WERI-Rb-1 (cell line): Measurements from ENCODE around the gene TEKT2.

ENCODE experiments used
- DNase-seq: peaks from one replicate; pipeline ENCODE4 v3.0.0-alpha.2; 2020
- H3K27ac ChIP-seq: fragments of 250-450 bp; sonication (Bioruptor Pico); 2 replicates; pipeline ENCODE4 v1.5.1; 2020; ENCODE audit warnings: mild to moderate bottlenecking, moderate library complexity
- H3K27me3 ChIP-seq: fragments of 250-450 bp; sonication (Bioruptor Pico); 2 replicates; pipeline ENCODE4 v1.5.1; 2021; ENCODE audit warnings: mild to moderate bottlenecking, low read depth, moderate library complexity; ENCODE audit not compliant: insufficient read depth, severe bottlenecking
- H3K36me3 ChIP-seq: fragments of 250-450 bp; sonication (Bioruptor Pico); 2 replicates; pipeline ENCODE4 v1.5.1; 2020; ENCODE audit warnings: mild to moderate bottlenecking, moderate library complexity
- H3K4me3 ChIP-seq: 2 replicates; pipeline ENCODE4 v1.5.1; 2011; ENCODE audit warnings: low read depth, mild to moderate bottlenecking, control low read depth, low read length
- H3K9me3 ChIP-seq: fragments of 250-450 bp; sonication (Bioruptor Pico); 2 replicates; pipeline ENCODE4 v1.5.1; 2021; ENCODE audit warnings: mild to moderate bottlenecking, moderate library complexity; ENCODE audit not compliant: severe bottlenecking
- TF ChIP-seq, protein P1 (sequence below): IDR thresholded peaks from 2 replicates; pipeline ENCODE4 v1.5.1; 2011; ENCODE audit warnings: low read depth, mild to moderate bottlenecking, control low read depth, inconsistent platforms, low read length

TEKT2 gene

GRCh38 chr1:36053978-36054377 lies 29.9 kb upstream of the TEKT2 start:
- H3K36me3 ChIP-seq: peaks cover 3% of the 10 kb centered on the region
- TF ChIP-seq, protein P1, sequence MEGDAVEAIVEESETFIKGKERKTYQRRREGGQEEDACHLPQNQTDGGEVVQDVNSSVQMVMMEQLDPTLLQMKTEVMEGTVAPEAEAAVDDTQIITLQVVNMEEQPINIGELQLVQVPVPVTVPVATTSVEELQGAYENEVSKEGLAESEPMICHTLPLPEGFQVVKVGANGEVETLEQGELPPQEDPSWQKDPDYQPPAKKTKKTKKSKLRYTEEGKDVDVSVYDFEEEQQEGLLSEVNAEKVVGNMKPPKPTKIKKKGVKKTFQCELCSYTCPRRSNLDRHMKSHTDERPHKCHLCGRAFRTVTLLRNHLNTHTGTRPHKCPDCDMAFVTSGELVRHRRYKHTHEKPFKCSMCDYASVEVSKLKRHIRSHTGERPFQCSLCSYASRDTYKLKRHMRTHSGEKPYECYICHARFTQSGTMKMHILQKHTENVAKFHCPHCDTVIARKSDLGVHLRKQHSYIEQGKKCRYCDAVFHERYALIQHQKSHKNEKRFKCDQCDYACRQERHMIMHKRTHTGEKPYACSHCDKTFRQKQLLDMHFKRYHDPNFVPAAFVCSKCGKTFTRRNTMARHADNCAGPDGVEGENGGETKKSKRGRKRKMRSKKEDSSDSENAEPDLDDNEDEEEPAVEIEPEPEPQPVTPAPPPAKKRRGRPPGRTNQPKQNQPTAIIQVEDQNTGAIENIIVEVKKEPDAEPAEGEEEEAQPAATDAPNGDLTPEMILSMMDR: no peak

DNA sequence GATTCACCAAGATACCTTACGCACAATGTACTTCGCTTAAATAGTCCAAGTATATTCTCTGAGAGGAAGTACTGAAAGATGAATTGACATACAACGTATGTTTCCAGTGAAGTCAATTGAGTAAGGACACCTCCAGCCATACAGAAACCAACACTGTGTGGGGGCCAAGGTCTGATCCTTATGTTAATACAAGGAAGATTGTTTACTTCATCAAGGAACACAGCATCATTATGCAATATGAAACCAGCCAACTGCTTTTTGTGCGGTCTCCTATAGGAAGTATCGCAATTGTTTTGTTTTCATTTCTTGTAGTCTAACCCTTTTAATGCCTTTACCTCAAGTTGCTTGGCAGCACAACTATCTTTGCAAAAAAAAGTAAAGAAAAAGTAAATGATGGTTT lies 28.2 kb upstream of the TEKT2 start:
- H3K27ac ChIP-seq: no peak overlapping the region
- H3K4me3 ChIP-seq: no peak overlapping the region
- TF ChIP-seq, protein P1: no peak
- H3K36me3 ChIP-seq: peaks cover 3% of the 10 kb centered on the region; the same call in 1 of the 2 replicates
- no peaks in the 10 kb centered on the region for H3K27me3 ChIP-seq
- H3K9me3 ChIP-seq: no peaks in the 10 kb centered on the region
- no peak for DNase-seq

More at GRCh38 chr1:36053978-36054377, 29.9 kb upstream of the TEKT2 start:
- no peak overlapping the region for H3K4me3 ChIP-seq
- DNase-seq: no peak
- H3K27me3 ChIP-seq: no peaks in the 10 kb centered on the region
- no peak overlapping the region for H3K27ac ChIP-seq
- H3K9me3 ChIP-seq: no peaks in the 10 kb centered on the region

DNA sequence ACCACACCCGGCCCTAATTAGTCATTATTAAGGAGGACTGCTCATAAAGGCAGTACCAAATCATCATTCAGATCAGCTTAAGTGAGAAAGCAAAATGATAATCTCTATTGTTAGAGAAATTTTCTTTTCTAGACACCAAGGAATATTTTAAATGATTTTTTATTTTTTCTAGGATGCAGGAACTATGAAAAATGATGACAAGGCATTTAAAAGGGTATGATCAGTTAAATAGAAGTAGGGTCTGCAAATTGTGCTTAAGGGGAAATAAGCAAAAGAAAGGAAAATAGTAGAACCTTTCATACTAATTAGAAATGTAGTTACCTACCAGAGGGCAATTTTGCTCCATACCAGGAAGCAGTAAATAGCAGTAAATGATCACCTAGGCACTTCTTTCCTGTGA lies 21.6 kb upstream of the TEKT2 start:
- Histone ChIP-seq H3K27ac (no peak overlapping the region), H3K36me3 (no peaks in the 10 kb centered on the region), H3K9me3 (no peaks in the 10 kb centered on the region), H3K4me3 (no peak overlapping the region), H3K27me3 (no peaks in the 10 kb centered on the region)
- no peak for DNase-seq
- TF ChIP-seq, protein P1: no peak

DNA sequence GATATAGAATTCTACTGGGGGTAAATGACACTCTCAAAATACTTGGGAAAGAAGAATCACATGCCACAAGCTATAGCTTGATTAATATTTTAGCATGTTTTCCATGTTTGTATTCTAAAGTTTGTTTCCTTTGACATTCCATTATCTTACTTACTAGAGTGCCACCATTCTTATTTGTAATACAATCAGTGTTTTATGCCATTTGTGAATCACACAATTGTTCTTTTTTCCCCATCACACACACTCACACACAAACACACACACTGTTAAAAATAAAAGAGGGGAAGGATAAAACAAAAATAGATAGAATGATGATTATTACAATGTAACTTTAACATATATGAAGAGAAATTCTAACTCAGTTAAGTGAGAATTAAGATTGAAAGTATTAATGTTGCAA lies 16.0 kb upstream of the TEKT2 start:
- no peaks in the 10 kb centered on the region for H3K36me3 ChIP-seq
- H3K27ac ChIP-seq: no peak overlapping the region
- no peak for DNase-seq
- no peaks in the 10 kb centered on the region for H3K9me3 ChIP-seq
- TF ChIP-seq, protein P1: no peak
- no peak overlapping the region for H3K4me3 ChIP-seq
- H3K27me3 ChIP-seq: no peaks in the 10 kb centered on the region

GRCh38 chr1:36068866-36069265 lies 15.0 kb upstream of the TEKT2 start:
- no peak overlapping the region for H3K4me3 ChIP-seq
- H3K36me3 ChIP-seq: no peaks in the 10 kb centered on the region
- H3K27me3 ChIP-seq: no peaks in the 10 kb centered on the region
- no peak overlapping the region for H3K27ac ChIP-seq
- DNase-seq: no peak
- no peaks in the 10 kb centered on the region for H3K9me3 ChIP-seq
- TF ChIP-seq, protein P1: no peak

- no peaks in the 10 kb centered on the region for H3K9me3 ChIP-seq
- DNase-seq: no peak
- H3K27ac ChIP-seq: no peak overlapping the region
- H3K27me3 ChIP-seq: no peaks in the 10 kb centered on the region
- no peaks in the 10 kb centered on the region for H3K36me3 ChIP-seq
- TF ChIP-seq, protein P1: no peak
- H3K4me3 ChIP-seq: no peak overlapping the region
These were observed 13.5 kb upstream of the TEKT2 start for GRCh38 chr1:36070349-36070748.
